H1 (cell line): ENCODE measurements around the gene INSYN1. TPM values are rescaled to one million over a fixed set of nuclear protein-coding genes. Genes with fewer than 3 reads are reported as not detected.

Experiments used
- CTCF ChIA-PET: fragments of 300-600 bp; sonication (Branson Sonifier 250); formaldehyde crosslinking; loops from one replicate; lab custom pipeline; 2021; ENCODE audit not compliant: partially characterized antibody; lab: Charles Lee
- POLR2A ChIA-PET: fragments of 300-600 bp; sonication (Branson Sonifier 250); formaldehyde crosslinking; loops from one replicate; lab custom pipeline; 2021; ENCODE audit warnings: inconsistent platforms; ENCODE audit not compliant: partially characterized antibody; lab: Charles Lee
- DNase-seq, 2 experiments: peaks; one replicate each; pipeline versions ENCODE4 v3.0.0 to v3.0.0-alpha.2; 2010 to 2022; ENCODE audit warnings: low spot score in 2 of 2, low read depth in 1 of 2, mixed read lengths in 1 of 2
- FAIRE-seq: peaks from 2 replicates; lab custom pipeline; 2011; peaks lifted over from hg19 to GRCh38; lab: Jason Lieb, UNC
- H2AFZ ChIP-seq: 2 replicates; pipeline ENCODE4 v1.8.1; 2012; ENCODE audit warnings: low read length, inconsistent platforms
- H2AK5ac ChIP-seq: 2 replicates; pipeline ENCODE4 v1.6.1; 2013; ENCODE audit warnings: low read depth, low read length
- H2BK120ac ChIP-seq: replicated peaks from 2 replicates; pipeline ENCODE3; 2013; ENCODE audit warnings: low read depth, low read length, inconsistent platforms
- H2BK12ac ChIP-seq: 2 replicates; pipeline ENCODE4 v1.6.1; 2013; ENCODE audit warnings: low read depth, low read length
- H2BK15ac ChIP-seq: 2 replicates; pipeline ENCODE4 v1.6.1; 2013; ENCODE audit warnings: low read length
- H2BK20ac ChIP-seq: 2 replicates; pipeline ENCODE4 v1.6.1; 2013; ENCODE audit warnings: low read length
- H2BK5ac ChIP-seq: 2 replicates; pipeline ENCODE4 v1.6.1; 2013; ENCODE audit warnings: low read depth, low read length
- H3K14ac ChIP-seq: 2 replicates; pipeline ENCODE4 v1.6.1; 2013; ENCODE audit warnings: inconsistent platforms; ENCODE audit not compliant: insufficient read length
- H3K18ac ChIP-seq: 2 replicates; pipeline ENCODE4 v1.6.1; 2013; ENCODE audit warnings: low read length; ENCODE audit errors: extremely low read depth
- H3K23ac ChIP-seq: 2 replicates; pipeline ENCODE4 v1.6.1; 2013; ENCODE audit warnings: inconsistent platforms; ENCODE audit not compliant: insufficient read length
- H3K23me2 ChIP-seq: 2 replicates; pipeline ENCODE4 v1.6.1; 2013; ENCODE audit warnings: low read depth, low read length
- H3K27ac ChIP-seq: 2 replicates; pipeline ENCODE4 v1.6.1; 2011; ENCODE audit warnings: low read depth, low read length, inconsistent platforms
- H3K27me3 ChIP-seq, 4 experiments: replicated peaks in 1 of 4; 1 replicate in 1 of 4; 2 replicates in 3 of 4; pipeline versions ENCODE4 v1.6.1 to v1.8.1; 2011 to 2013; ENCODE audit warnings: low read length in 3 of 4, mild to moderate bottlenecking in 3 of 4, inconsistent platforms in 2 of 4, mixed read lengths in 2 of 4, moderate library complexity in 1 of 4; ENCODE audit not compliant: control insufficient read depth in 3 of 4, insufficient read depth in 3 of 4; ENCODE audit errors: extremely low read depth in 1 of 4
- H3K36me3 ChIP-seq, 4 experiments: 2 replicates each; pipeline versions ENCODE4 v1.6.1 to v1.8.1; 2011 to 2013; ENCODE audit warnings: mild to moderate bottlenecking in 4 of 4, low read length in 3 of 4, moderate library complexity in 2 of 4, control low read depth in 1 of 4, inconsistent platforms in 1 of 4; ENCODE audit not compliant: insufficient read depth in 4 of 4, control insufficient read depth in 2 of 4
- H3K4ac ChIP-seq: replicated peaks from 2 replicates; pipeline ENCODE3; 2013; ENCODE audit warnings: low read length, low read depth, mixed read lengths, inconsistent platforms; ENCODE audit not compliant: insufficient read length
- H3K4me1 ChIP-seq, 4 experiments: replicated peaks in 1 of 4; 1 replicate in 1 of 4; 2 replicates in 3 of 4; pipeline versions ENCODE4 v1.6.1 to v1.8.1; 2011 to 2013; ENCODE audit warnings: low read length in 3 of 4, inconsistent platforms in 2 of 4, mixed read lengths in 1 of 4; ENCODE audit not compliant: insufficient read depth in 4 of 4, control insufficient read depth in 3 of 4
- H3K4me2 ChIP-seq, 2 experiments: 2 replicates each; pipeline versions ENCODE4 v1.6.1 to v1.8.1; 2011 to 2013; ENCODE audit warnings: low read depth in 2 of 2, low read length in 2 of 2, control low read depth in 1 of 2, inconsistent platforms in 1 of 2, mild to moderate bottlenecking in 1 of 2; ENCODE audit not compliant: insufficient read depth in 1 of 2
- H3K4me3 ChIP-seq, 4 experiments: fragments of 200-600, 300-600 bp in 1 of 4; sonication (generic), shearing (Covaris generic), sonication (Bioruptor Twin) in 1 of 4; 2 replicates each; pipeline versions ENCODE4 v1.5.1 to v1.8.1; 2011 to 2016; ENCODE audit warnings: low read length in 4 of 4, low read depth in 3 of 4, control low read depth in 2 of 4, inconsistent platforms in 2 of 4, mild to moderate bottlenecking in 2 of 4, mixed read lengths in 1 of 4, moderate library complexity in 1 of 4; ENCODE audit not compliant: insufficient read depth in 2 of 4; ENCODE audit errors: extremely low read depth in 1 of 4
- H3K56ac ChIP-seq: replicated peaks from 2 replicates; pipeline ENCODE3; 2013; ENCODE audit warnings: low read depth, mild to moderate bottlenecking, mixed read lengths, low read length, inconsistent platforms; ENCODE audit not compliant: insufficient read length
- H3K79me1 ChIP-seq: 2 replicates; pipeline ENCODE4 v1.6.1; 2013; ENCODE audit warnings: low read depth, low read length, control low read depth
- H3K79me2 ChIP-seq, 2 experiments: 2 replicates each; pipeline versions ENCODE4 v1.6.1 to v1.8.1; 2012 to 2013; ENCODE audit warnings: low read length in 2 of 2, mild to moderate bottlenecking in 2 of 2, inconsistent platforms in 1 of 2; ENCODE audit not compliant: insufficient read depth in 2 of 2, control insufficient read depth in 1 of 2
- H3K9ac ChIP-seq, 4 experiments: replicated peaks in 1 of 4; 1 replicate in 1 of 4; 2 replicates in 3 of 4; pipeline versions ENCODE4 v1.6.1 to v1.8.1; 2011 to 2013; ENCODE audit warnings: low read depth in 3 of 4, low read length in 3 of 4, control low read depth in 2 of 4, mild to moderate bottlenecking in 2 of 4, moderate library complexity in 2 of 4, inconsistent platforms in 1 of 4; ENCODE audit errors: extremely low read depth in 1 of 4
- H3K9me3 ChIP-seq, 2 experiments: 2 replicates each; pipeline versions ENCODE4 v1.6.1 to v1.8.1; 2012 to 2013; ENCODE audit warnings: mild to moderate bottlenecking in 2 of 2, moderate library complexity in 2 of 2, control low read depth in 1 of 2, inconsistent platforms in 1 of 2, low read depth in 1 of 2, low read length in 1 of 2, mixed read lengths in 1 of 2; ENCODE audit not compliant: insufficient read depth in 2 of 2
- H4K20me1 ChIP-seq, 2 experiments: replicated peaks in 1 of 2; 2 replicates each; pipeline versions ENCODE3 to v1.8.1; 2011 to 2013; ENCODE audit warnings: inconsistent platforms in 2 of 2, low read length in 2 of 2, mild to moderate bottlenecking in 1 of 2; ENCODE audit not compliant: insufficient read depth in 2 of 2, control insufficient read depth in 1 of 2
- H4K5ac ChIP-seq: 2 replicates; pipeline ENCODE4 v1.6.1; 2013; ENCODE audit warnings: low read length, low read depth, mixed read lengths, inconsistent platforms; ENCODE audit not compliant: insufficient read length
- H4K8ac ChIP-seq: 2 replicates; pipeline ENCODE4 v1.8.0; 2013; ENCODE audit warnings: mild to moderate bottlenecking, moderate library complexity, low read length, inconsistent platforms; ENCODE audit not compliant: insufficient read depth; ENCODE audit errors: extremely low read depth
- H4K91ac ChIP-seq: replicated peaks from 2 replicates; pipeline ENCODE3; 2013; ENCODE audit warnings: low read length, mixed read lengths, inconsistent platforms; ENCODE audit not compliant: insufficient read length
- ATF2 ChIP-seq: IDR thresholded peaks from 2 replicates; pipeline ENCODE4 v1.6.1; 2012; ENCODE audit warnings: low read length, inconsistent platforms
- BACH1 ChIP-seq: IDR thresholded peaks from 2 replicates; pipeline ENCODE4 v1.6.1; 2012; ENCODE audit warnings: low read length, improper control_type of control experiment
- CBX5 ChIP-seq: fragments of 300-800, 300-1000 bp; sonication (generic); IDR thresholded peaks from 2 replicates; pipeline ENCODE4 v1.7.1; 2016; ENCODE audit warnings: antibody characterized with exemption, low read length, low read depth
- CHD1 ChIP-seq: IDR thresholded peaks from 2 replicates; pipeline ENCODE4 v1.6.1; 2012; ENCODE audit warnings: low read depth, low read length, improper control_type of control experiment
- EZH2 ChIP-seq: fragments of 200-600 bp; sonication (generic); IDR thresholded peaks from 2 replicates; pipeline ENCODE4 v1.7.1; 2012; ENCODE audit warnings: low read depth, mild to moderate bottlenecking, moderate library complexity, low read length, inconsistent platforms; ENCODE audit not compliant: severe bottlenecking
- HDAC6 ChIP-seq: IDR thresholded peaks from one replicate; pipeline ENCODE4 v1.7.1; 2012; ENCODE audit warnings: low read depth, mild to moderate bottlenecking, inconsistent platforms, low read length, moderate library complexity
- RBBP5 ChIP-seq: IDR thresholded peaks from 2 replicates; pipeline ENCODE4 v1.7.1; 2012; ENCODE audit warnings: low read depth, mild to moderate bottlenecking, inconsistent platforms, low read length, moderate library complexity, borderline replicate concordance
- SIN3A ChIP-seq, 2 experiments: IDR thresholded peaks in 1 of 2; conservative IDR thresholded peaks in 1 of 2; 2 replicates each; pipeline ENCODE4 v1.6.1; 2011 to 2012; ENCODE audit warnings: low read length in 2 of 2, improper control_type of control experiment in 1 of 2, low read depth in 1 of 2, mild to moderate bottlenecking in 1 of 2
- SIX5 ChIP-seq: IDR thresholded peaks from 2 replicates; pipeline ENCODE4 v1.6.1; 2011; ENCODE audit warnings: mild to moderate bottlenecking, low read depth, low read length
- SRF ChIP-seq: IDR thresholded peaks from 2 replicates; pipeline ENCODE4 v1.6.1; 2011; ENCODE audit warnings: mild to moderate bottlenecking, low read depth, low read length, moderate library complexity
- TCF12 ChIP-seq: IDR thresholded peaks from 2 replicates; pipeline ENCODE4 v1.6.1; 2011; ENCODE audit warnings: low read depth, mild to moderate bottlenecking, low read length
- TEAD4 ChIP-seq: IDR thresholded peaks from 2 replicates; pipeline ENCODE4 v1.6.1; 2012; ENCODE audit warnings: low read depth, low read length, inconsistent platforms, mixed read lengths
- whole genome bisulfite sequencing, 2 experiments: shearing (Covaris generic) in 1 of 2; methylation state at CpG; one replicate each; pipeline versions ENCODE4 v1.1.6 to v1.1.7; 2013 to 2015; ENCODE audit warnings: low lambda C conversion rate in 2 of 2, mixed read lengths in 2 of 2, inconsistent platforms in 1 of 2, low coverage in 1 of 2, missing lambda C conversion rate in 1 of 2; ENCODE audit not compliant: insufficient replicate concordance in 2 of 2, insufficient coverage in 1 of 2, insufficient read length in 1 of 2; ENCODE audit errors: extremely low coverage in 1 of 2, missing lambda C conversion rate in 1 of 2; 5-methylcytosine and 5-hydroxymethylcytosine counted together
- polyA plus RNA-seq, 7 experiments: library from polyadenylated mRNA; depleted of rRNA in 3 of 7; stranded (reverse) in 5 of 7; unstranded in 2 of 7; fragments of >200 nt in 5 of 7; fragments of 200-250 nt in 2 of 7; gene quantifications; 1 replicate in 5 of 7; 2 replicates in 1 of 7; 4 replicates in 1 of 7; pipeline versions ENCODE4 v1.2.1 to v1.2.3, GENCODE V29; 2011 to 2013; ENCODE audit warnings: missing spikeins in 2 of 7, mixed read lengths in 2 of 7
- total RNA-seq: library from RNA; stranded (reverse); fragmentation: NEBNext Ultra II Directional; extraction: Animal tissue kit (Norgen Biotek cat#: 25700); gene quantifications from 2 replicates; pipeline ENCODE4 v1.2.1, GENCODE V29; 2021

INSYN1 gene
- total and polyA plus RNA-seq, 2 of the 8 experiments (the other 6 are each of a cell fraction or from before 2014, with no cell fraction given): 7.2 to 10.2 TPM

GRCh38 chr15:73784291-73784690 is 31.1 kb upstream of the INSYN1 start:
- Histone ChIP-seq H2BK20ac (peak overlapping the region; percentile 88; the same call in 1 of the 2 replicates), H3K4me1 (peaks cover 23 to 41% (median 29%) of the 10 kb centered on the region in 4 experiments), H3K9ac (no peak overlapping the region), H4K5ac (no peak overlapping the region), H3K14ac (no peak overlapping the region), H3K18ac (peak overlapping the region; percentile 55; the same call in 1 of the 2 replicates), H4K91ac (peak overlapping the region; percentile 68), H3K79me1 (no peaks in the 10 kb centered on the region), H3K36me3 (no peaks in the 10 kb centered on the region), H3K79me2 (no peaks in the 10 kb centered on the region), H3K4me3 (no peak overlapping the region), H3K4ac (peak overlapping the region; percentile 6), H2BK120ac (no peak overlapping the region), H3K9me3 (no peaks in the 10 kb centered on the region), H3K4me2 (no peak overlapping the region), H3K56ac (no peak overlapping the region), H2BK12ac (peak overlapping the region; percentile 98; the same call in 1 of the 2 replicates), H2AK5ac (peak overlapping the region; percentile 93; the same call in 1 of the 2 replicates), H2BK5ac (peak overlapping the region; percentile 69; the same call in 1 of the 2 replicates), H4K8ac (no peak overlapping the region; the same call in 1 of the 2 replicates), H2BK15ac (peak overlapping the region; percentile 84; the same call in 1 of the 2 replicates), H3K23me2 (no peaks in the 10 kb centered on the region), H3K23ac (no peak overlapping the region), H4K20me1 (no peaks in the 10 kb centered on the region), H3K27ac (no peak overlapping the region), H2AFZ (no peak overlapping the region), H3K27me3 (peaks cover 0 to 2% (median 0%) of the 10 kb centered on the region in 4 experiments; a peak in 1 of 7 replicates)
- ChIA-PET CTCF (interaction anchor here (0.9 to 5.8 kb wide), 7 partner anchors 13 to 72 kb away, joined by 3 to 60 read pairs (median 4); no protein-coding TSS in a partner anchor), POLR2A (no interaction called here)
- 79% methylated on average over 3 of the region's 3 CpGs; no CpG with 5 or more reads in 1 of the 2 experiments for WGBS, 2 experiments
- FAIRE-seq (no peak), DNase-seq (no peak)
- TF ChIP-seq SIX5 (no peak), BACH1 (no peak), RBBP5 (no peak), TEAD4 (no peak), TCF12 (no peak), HDAC6 (no peak), ATF2 (no peak), SIN3A (conservative IDR thresholded peaks at IDR 0.05 in 1 of 2, IDR thresholded peaks at IDR 0.05 in 1 of 2; ENCODE audit: low read depth in 1 of 2, low read length in 2 of 2) (no peak), SRF (no peak), EZH2 (no peak), CBX5 (no peak), CHD1 (no peak)
